Chondrocyte (in vitro differentiated cells): ENCODE measurements around the gene SOX3. TPM values are rescaled to one million over a fixed set of nuclear protein-coding genes. Genes with fewer than 3 reads are reported as not detected.

Experiments
- DNase-seq: peaks from one replicate; pipeline ENCODE4 v3.0.0; 2021; ENCODE audit warnings: mixed read lengths, low spot score
- H3K27ac Mint-ChIP-seq: one replicate; pipeline ENCODE4 v1.8.0; 2021; ENCODE audit warnings: mild to moderate bottlenecking, moderate library complexity, mixed read lengths; ENCODE audit not compliant: unreplicated experiment
- H3K27me3 Mint-ChIP-seq: 2 replicates; pipeline ENCODE4 v1.8.0; 2021; ENCODE audit warnings: low read depth, mixed read lengths
- H3K36me3 Mint-ChIP-seq: 2 replicates; pipeline ENCODE4 v1.8.0; 2021; ENCODE audit warnings: low read depth, mixed read lengths
- H3K4me1 Mint-ChIP-seq: 2 replicates; pipeline ENCODE4 v1.8.0; 2021; ENCODE audit warnings: low read depth, mild to moderate bottlenecking, mixed read lengths
- H3K4me3 Mint-ChIP-seq: one replicate; pipeline ENCODE4 v1.8.0; 2021; ENCODE audit warnings: mild to moderate bottlenecking, moderate library complexity, mixed read lengths; ENCODE audit not compliant: unreplicated experiment
- H3K9me3 Mint-ChIP-seq: 2 replicates; pipeline ENCODE4 v1.8.0; 2021; ENCODE audit warnings: low read depth, mixed read lengths
- CTCF ChIP-seq: fragments of 200-600 bp; sonication (generic); IDR thresholded peaks from 2 replicates; pipeline ENCODE4 v1.5.0; 2021; ENCODE audit warnings: antibody characterized with exemption, mild to moderate bottlenecking, moderate library complexity
- total RNA-seq: library from RNA; stranded (reverse); gene quantifications from 3 replicates; pipeline ENCODE4 v1.2.1, GENCODE V29; 2021

Gene SOX3
- total RNA-seq, 1 donor from 2014 or later, result not detected

DNA sequence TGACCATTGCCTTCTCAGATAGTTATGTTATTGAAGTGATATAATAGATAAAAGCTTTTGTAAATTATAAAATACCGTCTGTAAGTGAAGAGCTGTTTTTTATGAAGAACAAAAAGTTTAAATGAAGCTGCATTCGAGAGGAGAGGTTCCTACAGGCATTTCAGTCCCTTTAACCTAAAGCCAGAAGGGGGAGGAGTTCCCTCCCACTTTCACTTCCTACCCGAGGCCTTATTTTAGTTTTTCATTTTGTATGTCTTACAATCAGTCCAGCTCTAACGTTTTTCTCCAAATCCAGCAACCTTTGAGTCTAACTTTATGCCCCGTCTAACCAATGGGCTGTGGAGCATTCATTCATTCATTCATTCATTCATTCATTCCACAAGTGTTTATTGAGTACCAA lies 16.5 kb upstream of the SOX3 start:
- no peak overlapping the region for H3K4me3 Mint-ChIP-seq
- TF ChIP-seq CTCF, result no peak
- no peaks in the 10 kb centered on the region for H3K36me3 Mint-ChIP-seq
- H3K27ac Mint-ChIP-seq, result no peak overlapping the region
- peaks cover 9% of the 10 kb centered on the region for H3K4me1 Mint-ChIP-seq
- H3K9me3 Mint-ChIP-seq, result peaks cover 6% of the 10 kb centered on the region
- no peak for DNase-seq
- peaks cover 2% of the 10 kb centered on the region for H3K27me3 Mint-ChIP-seq

DNA sequence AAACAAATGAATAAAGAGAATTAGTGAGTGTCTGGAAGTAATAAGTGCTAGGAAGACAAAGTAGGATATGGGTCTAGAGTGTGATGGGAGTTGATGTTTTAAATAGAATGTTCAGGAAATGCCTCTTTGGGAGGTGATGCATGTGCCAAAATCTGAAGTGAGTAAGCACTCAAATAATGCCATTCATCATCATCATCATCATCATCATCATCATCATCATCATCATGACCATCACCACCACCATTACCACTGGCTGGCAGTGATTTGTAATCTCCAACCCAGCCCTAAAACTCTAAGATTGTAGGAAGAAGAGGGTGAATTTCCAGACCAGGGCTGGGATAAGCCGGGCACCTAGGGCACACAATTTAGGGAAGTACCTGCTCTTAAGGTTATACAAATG lies 9.7 kb upstream of the SOX3 start:
- TF ChIP-seq CTCF, result no peak
- no peaks in the 10 kb centered on the region for H3K9me3 Mint-ChIP-seq
- DNase-seq, result no peak
- H3K4me1 Mint-ChIP-seq, result no peaks in the 10 kb centered on the region
- H3K4me3 Mint-ChIP-seq, result no peak overlapping the region
- H3K27me3 Mint-ChIP-seq, result peaks cover 24% of the 10 kb centered on the region
- H3K27ac Mint-ChIP-seq, result no peak overlapping the region
- H3K36me3 Mint-ChIP-seq, result no peaks in the 10 kb centered on the region

DNA sequence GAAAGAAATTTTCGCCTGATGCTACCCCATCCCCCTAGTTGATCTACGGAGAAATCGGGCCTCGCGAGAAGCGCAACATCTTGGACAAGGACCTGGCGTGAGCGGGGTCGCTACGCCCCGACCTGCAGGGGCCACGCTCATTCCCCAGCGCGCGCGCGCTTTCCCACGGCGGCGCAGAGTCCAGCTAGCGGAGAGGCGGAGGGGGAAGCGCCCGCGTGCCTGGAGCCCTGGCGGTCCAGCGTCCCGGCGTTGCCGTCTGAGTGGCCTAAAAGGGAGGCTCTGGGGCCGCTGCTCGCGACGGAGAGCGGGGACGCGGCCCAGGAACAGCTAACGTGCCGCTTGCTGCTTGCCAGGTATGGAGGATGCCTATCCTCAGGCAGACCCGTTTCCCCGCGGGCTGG lies 6.0 kb upstream of the SOX3 start:
- no peak for DNase-seq
- Mint-ChIP-seq H3K4me3 (no peak overlapping the region), H3K9me3 (no peaks in the 10 kb centered on the region), H3K4me1 (no peaks in the 10 kb centered on the region), H3K36me3 (no peaks in the 10 kb centered on the region), H3K27ac (no peak overlapping the region), H3K27me3 (peaks cover 54% of the 10 kb centered on the region)
- TF ChIP-seq CTCF, result no peak

GRCh38 chrX:140510306-140510676 lies 5.4 kb upstream of the SOX3 start:
- H3K36me3 Mint-ChIP-seq, result no peaks in the 10 kb centered on the region
- no peak overlapping the region for H3K27ac Mint-ChIP-seq
- TF ChIP-seq CTCF, result no peak
- H3K9me3 Mint-ChIP-seq, result no peaks in the 10 kb centered on the region
- H3K4me3 Mint-ChIP-seq, result no peak overlapping the region
- H3K27me3 Mint-ChIP-seq, result peaks cover 59% of the 10 kb centered on the region
- no peak for DNase-seq
- H3K4me1 Mint-ChIP-seq, result peaks cover 2% of the 10 kb centered on the region

- Mint-ChIP-seq H3K9me3 (no peaks in the 10 kb centered on the region), H3K27ac (no peak overlapping the region), H3K4me3 (no peak overlapping the region), H3K4me1 (peaks cover 2% of the 10 kb centered on the region), H3K36me3 (no peaks in the 10 kb centered on the region), H3K27me3 (peaks cover 62% of the 10 kb centered on the region)
- TF ChIP-seq CTCF, result no peak
- no peak for DNase-seq
Measured at GRCh38 chrX:140509468-140510305, 4.8 kb upstream of the SOX3 start.
